Measurements from ENCODE around the gene CD300A. TPM values are rescaled to one million over a fixed set of nuclear protein-coding genes. Genes with fewer than 3 reads are reported as not detected.

CD300A gene
- total and polyA plus RNA-seq, 4 donors = 2.2 to 11.5 (median 8.0) TPM

DNA sequence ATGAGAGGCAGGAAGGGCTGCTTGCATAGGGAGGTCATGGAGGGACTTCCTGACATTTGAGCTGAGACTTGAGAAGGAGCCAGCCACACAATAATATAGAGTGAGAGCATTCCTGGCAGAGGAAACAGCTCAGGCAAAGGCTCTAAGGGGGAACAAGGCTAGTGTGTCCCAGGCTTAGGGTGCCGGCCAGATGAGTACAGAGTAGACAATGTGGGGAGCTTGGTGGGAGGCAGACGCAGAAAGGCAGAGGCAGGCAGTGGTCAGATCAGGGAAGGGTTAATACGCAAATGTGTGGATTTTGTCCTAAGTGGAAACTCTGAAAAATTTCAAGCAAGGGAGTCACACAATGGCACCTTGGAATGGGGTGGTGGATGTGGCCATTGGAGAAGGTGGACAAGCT lies 33.6 kb downstream of the CD300A start:
- Histone ChIP-seq H3K36me3 (ENCODE audit: control insufficient read depth in 4 of 4, insufficient read depth in 3 of 4, low read depth in 1 of 4, low read length in 3 of 4) (no peaks in the 10 kb centered on the region), H3K27ac (ENCODE audit: low read depth in 1 of 2, low read length in 2 of 2) (no peak overlapping the region), H3K9me3 (ENCODE audit: control insufficient read depth in 4 of 4, low read length in 3 of 4) (no peaks in the 10 kb centered on the region), H3K27me3 (ENCODE audit: control insufficient read depth in 4 of 4, insufficient read depth in 4 of 4, low read length in 3 of 4) (no peaks in the 10 kb centered on the region), H3K4me3 (ENCODE audit: low read depth in 1 of 3, low read length in 3 of 3) (no peak overlapping the region), H3K4me1 (ENCODE audit: control insufficient read depth in 4 of 4, insufficient read depth in 4 of 4, low read length in 3 of 4) (no peaks in the 10 kb centered on the region), H3K9ac (ENCODE audit: low read depth in 1 of 2, low read length in 2 of 2) (no peak overlapping the region)
- WGBS = 89% methylated on average over 3 of the region's 3 CpGs
- DNase-seq (ENCODE audit: low spot score) = no peak
- TF ChIP-seq, protein P1, sequence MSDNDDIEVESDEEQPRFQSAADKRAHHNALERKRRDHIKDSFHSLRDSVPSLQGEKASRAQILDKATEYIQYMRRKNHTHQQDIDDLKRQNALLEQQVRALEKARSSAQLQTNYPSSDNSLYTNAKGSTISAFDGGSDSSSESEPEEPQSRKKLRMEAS (IDR thresholded peaks at IDR 0.05) = no peak
- TF ChIP-seq, protein P2, sequence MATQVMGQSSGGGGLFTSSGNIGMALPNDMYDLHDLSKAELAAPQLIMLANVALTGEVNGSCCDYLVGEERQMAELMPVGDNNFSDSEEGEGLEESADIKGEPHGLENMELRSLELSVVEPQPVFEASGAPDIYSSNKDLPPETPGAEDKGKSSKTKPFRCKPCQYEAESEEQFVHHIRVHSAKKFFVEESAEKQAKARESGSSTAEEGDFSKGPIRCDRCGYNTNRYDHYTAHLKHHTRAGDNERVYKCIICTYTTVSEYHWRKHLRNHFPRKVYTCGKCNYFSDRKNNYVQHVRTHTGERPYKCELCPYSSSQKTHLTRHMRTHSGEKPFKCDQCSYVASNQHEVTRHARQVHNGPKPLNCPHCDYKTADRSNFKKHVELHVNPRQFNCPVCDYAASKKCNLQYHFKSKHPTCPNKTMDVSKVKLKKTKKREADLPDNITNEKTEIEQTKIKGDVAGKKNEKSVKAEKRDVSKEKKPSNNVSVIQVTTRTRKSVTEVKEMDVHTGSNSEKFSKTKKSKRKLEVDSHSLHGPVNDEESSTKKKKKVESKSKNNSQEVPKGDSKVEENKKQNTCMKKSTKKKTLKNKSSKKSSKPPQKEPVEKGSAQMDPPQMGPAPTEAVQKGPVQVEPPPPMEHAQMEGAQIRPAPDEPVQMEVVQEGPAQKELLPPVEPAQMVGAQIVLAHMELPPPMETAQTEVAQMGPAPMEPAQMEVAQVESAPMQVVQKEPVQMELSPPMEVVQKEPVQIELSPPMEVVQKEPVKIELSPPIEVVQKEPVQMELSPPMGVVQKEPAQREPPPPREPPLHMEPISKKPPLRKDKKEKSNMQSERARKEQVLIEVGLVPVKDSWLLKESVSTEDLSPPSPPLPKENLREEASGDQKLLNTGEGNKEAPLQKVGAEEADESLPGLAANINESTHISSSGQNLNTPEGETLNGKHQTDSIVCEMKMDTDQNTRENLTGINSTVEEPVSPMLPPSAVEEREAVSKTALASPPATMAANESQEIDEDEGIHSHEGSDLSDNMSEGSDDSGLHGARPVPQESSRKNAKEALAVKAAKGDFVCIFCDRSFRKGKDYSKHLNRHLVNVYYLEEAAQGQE (IDR thresholded peaks at IDR 0.05) = no peak
- TF ChIP-seq, protein P3, sequence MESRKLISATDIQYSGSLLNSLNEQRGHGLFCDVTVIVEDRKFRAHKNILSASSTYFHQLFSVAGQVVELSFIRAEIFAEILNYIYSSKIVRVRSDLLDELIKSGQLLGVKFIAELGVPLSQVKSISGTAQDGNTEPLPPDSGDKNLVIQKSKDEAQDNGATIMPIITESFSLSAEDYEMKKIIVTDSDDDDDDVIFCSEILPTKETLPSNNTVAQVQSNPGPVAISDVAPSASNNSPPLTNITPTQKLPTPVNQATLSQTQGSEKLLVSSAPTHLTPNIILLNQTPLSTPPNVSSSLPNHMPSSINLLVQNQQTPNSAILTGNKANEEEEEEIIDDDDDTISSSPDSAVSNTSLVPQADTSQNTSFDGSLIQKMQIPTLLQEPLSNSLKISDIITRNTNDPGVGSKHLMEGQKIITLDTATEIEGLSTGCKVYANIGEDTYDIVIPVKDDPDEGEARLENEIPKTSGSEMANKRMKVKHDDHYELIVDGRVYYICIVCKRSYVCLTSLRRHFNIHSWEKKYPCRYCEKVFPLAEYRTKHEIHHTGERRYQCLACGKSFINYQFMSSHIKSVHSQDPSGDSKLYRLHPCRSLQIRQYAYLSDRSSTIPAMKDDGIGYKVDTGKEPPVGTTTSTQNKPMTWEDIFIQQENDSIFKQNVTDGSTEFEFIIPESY (IDR thresholded peaks at IDR 0.05) = no peak

DNA sequence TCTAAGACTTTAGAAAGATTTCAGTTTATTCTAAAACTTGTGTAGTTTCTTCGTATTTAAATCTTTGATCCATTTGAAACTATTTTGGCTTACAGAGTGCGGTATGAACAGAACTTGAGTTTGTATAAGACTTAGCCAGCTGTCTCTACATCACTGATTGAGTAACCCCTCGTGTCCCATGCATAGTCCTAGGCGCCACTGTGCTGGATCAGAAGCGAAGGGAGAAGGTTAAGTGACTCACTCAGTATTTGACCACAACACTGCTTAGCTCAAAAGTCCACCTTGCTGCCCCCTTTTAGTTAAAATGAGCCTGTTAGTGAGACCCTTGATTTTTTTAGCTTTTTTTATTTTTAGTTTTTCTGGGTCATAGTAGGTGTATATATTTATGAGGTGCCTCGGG lies 36.4 kb downstream of the CD300A start:
- no peak for DNase-seq (ENCODE audit: low spot score)
- no peak overlapping the region for H3K27ac ChIP-seq (ENCODE audit: low read depth in 1 of 2, low read length in 2 of 2)
- no peaks in the 10 kb centered on the region for H3K4me1 ChIP-seq (ENCODE audit: control insufficient read depth in 4 of 4, insufficient read depth in 4 of 4, low read length in 3 of 4)
- no peak for TF ChIP-seq FOXA1 (IDR thresholded peaks at IDR 0.05)
- TF ChIP-seq YY1 (IDR thresholded peaks at IDR 0.05) = no peak
- TF ChIP-seq RXRA (IDR thresholded peaks at IDR 0.05) = no peak
- no peak for TF ChIP-seq GABPA (IDR thresholded peaks at IDR 0.05 in 1 of 2, conservative IDR thresholded peaks at IDR 0.05 in 1 of 2)
- TF ChIP-seq, protein P4, sequence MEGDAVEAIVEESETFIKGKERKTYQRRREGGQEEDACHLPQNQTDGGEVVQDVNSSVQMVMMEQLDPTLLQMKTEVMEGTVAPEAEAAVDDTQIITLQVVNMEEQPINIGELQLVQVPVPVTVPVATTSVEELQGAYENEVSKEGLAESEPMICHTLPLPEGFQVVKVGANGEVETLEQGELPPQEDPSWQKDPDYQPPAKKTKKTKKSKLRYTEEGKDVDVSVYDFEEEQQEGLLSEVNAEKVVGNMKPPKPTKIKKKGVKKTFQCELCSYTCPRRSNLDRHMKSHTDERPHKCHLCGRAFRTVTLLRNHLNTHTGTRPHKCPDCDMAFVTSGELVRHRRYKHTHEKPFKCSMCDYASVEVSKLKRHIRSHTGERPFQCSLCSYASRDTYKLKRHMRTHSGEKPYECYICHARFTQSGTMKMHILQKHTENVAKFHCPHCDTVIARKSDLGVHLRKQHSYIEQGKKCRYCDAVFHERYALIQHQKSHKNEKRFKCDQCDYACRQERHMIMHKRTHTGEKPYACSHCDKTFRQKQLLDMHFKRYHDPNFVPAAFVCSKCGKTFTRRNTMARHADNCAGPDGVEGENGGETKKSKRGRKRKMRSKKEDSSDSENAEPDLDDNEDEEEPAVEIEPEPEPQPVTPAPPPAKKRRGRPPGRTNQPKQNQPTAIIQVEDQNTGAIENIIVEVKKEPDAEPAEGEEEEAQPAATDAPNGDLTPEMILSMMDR (IDR thresholded peaks at IDR 0.05; ENCODE audit: low read depth, low read length, missing input control) = no peak
- TF ChIP-seq SP1 (IDR thresholded peaks at IDR 0.05) = no peak
- TF ChIP-seq, protein P1 (IDR thresholded peaks at IDR 0.05) = no peak
- TF ChIP-seq TAF1 (conservative IDR thresholded peaks at IDR 0.05) = no peak
- TF ChIP-seq, protein P3 (IDR thresholded peaks at IDR 0.05) = no peak
- TF ChIP-seq HNF4G (IDR thresholded peaks at IDR 0.05) = no peak
- TF ChIP-seq NR2F2 (IDR thresholded peaks at IDR 0.05) = no peak
- no peak for TF ChIP-seq JUND (IDR thresholded peaks at IDR 0.05)
- TF ChIP-seq, protein P2 (IDR thresholded peaks at IDR 0.05) = no peak
- no peak for TF ChIP-seq RAD21 (IDR thresholded peaks at IDR 0.05)
- TF ChIP-seq FOXA2 (IDR thresholded peaks at IDR 0.05) = no peak
- TF ChIP-seq, protein P5, sequence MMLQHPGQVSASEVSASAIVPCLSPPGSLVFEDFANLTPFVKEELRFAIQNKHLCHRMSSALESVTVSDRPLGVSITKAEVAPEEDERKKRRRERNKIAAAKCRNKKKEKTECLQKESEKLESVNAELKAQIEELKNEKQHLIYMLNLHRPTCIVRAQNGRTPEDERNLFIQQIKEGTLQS (IDR thresholded peaks at IDR 0.05) = no peak
- no peak for TF ChIP-seq HNF4A (conservative IDR thresholded peaks at IDR 0.05)
- TF ChIP-seq EGR1 (IDR thresholded peaks at IDR 0.05; ENCODE audit: low read depth in 2 of 2) = no peak
- H3K36me3 ChIP-seq (ENCODE audit: control insufficient read depth in 4 of 4, insufficient read depth in 3 of 4, low read depth in 1 of 4, low read length in 3 of 4) = no peaks in the 10 kb centered on the region
- no peaks in the 10 kb centered on the region for H3K27me3 ChIP-seq (ENCODE audit: control insufficient read depth in 4 of 4, insufficient read depth in 4 of 4, low read length in 3 of 4)
- H3K9ac ChIP-seq (ENCODE audit: low read depth in 1 of 2, low read length in 2 of 2) = no peak overlapping the region
- H3K4me3 ChIP-seq (ENCODE audit: low read depth in 1 of 3, low read length in 3 of 3) = no peak overlapping the region
- H3K9me3 ChIP-seq (ENCODE audit: control insufficient read depth in 4 of 4, low read length in 3 of 4) = no peaks in the 10 kb centered on the region
- WGBS = 74% methylated on average over 6 of the region's 6 CpGs

Data from liver (tissue), 9 donors.